Endodermal cell (in vitro differentiated cells): ENCODE measurements around the gene A4GNT. TPM values are rescaled to one million over a fixed set of nuclear protein-coding genes. Genes with fewer than 3 reads are reported as not detected.
A peak's percentile ranks its signal among the peaks of the same experiment; 100 is the strongest.

Experiments used
- DNase-seq: peaks from one replicate; pipeline ENCODE4 v3.0.0-alpha.2; 2017
- H3K27ac ChIP-seq: 2 replicates; pipeline ENCODE4 v1.5.1; 2013; ENCODE audit warnings: mild to moderate bottlenecking, low read depth, low read length, moderate library complexity
- H3K27me3 ChIP-seq: 2 replicates; pipeline ENCODE4 v1.6.1; 2013; ENCODE audit warnings: mild to moderate bottlenecking, low read length, moderate library complexity; ENCODE audit not compliant: insufficient read depth, control insufficient read depth, poor library complexity, severe bottlenecking
- H3K36me3 ChIP-seq: 2 replicates; pipeline ENCODE4 v1.7.0; 2013; ENCODE audit warnings: mild to moderate bottlenecking, low read length, moderate library complexity; ENCODE audit not compliant: control insufficient read depth, insufficient read depth
- H3K4me1 ChIP-seq: one replicate; pipeline ENCODE4 v1.7.0; 2013; ENCODE audit warnings: low read length; ENCODE audit not compliant: control insufficient read depth, insufficient read depth
- H3K4me3 ChIP-seq: 2 replicates; pipeline ENCODE4 v1.5.1; 2013; ENCODE audit warnings: mild to moderate bottlenecking, low read length, moderate library complexity
- H3K9ac ChIP-seq: 2 replicates; pipeline ENCODE4 v1.6.1; 2013; ENCODE audit warnings: mild to moderate bottlenecking, low read length, moderate library complexity; ENCODE audit not compliant: poor library complexity, severe bottlenecking; ENCODE audit errors: extremely low read depth
- H3K9me3 ChIP-seq: 2 replicates; pipeline ENCODE4 v1.6.1; 2013; ENCODE audit warnings: mild to moderate bottlenecking, low read length, moderate library complexity; ENCODE audit not compliant: control insufficient read depth
- H3K27ac Mint-ChIP-seq: 2 replicates; pipeline ENCODE4 v1.8.0; 2020; ENCODE audit warnings: mixed read lengths
- H3K27me3 Mint-ChIP-seq: 2 replicates; pipeline ENCODE4 v1.8.0; 2021; ENCODE audit warnings: mild to moderate bottlenecking, mixed read lengths; ENCODE audit not compliant: insufficient read depth
- H3K36me3 Mint-ChIP-seq: 2 replicates; pipeline ENCODE4 v1.8.0; 2020; ENCODE audit warnings: low read depth, mixed read lengths
- H3K4me1 Mint-ChIP-seq: 2 replicates; pipeline ENCODE4 v1.8.0; 2020; ENCODE audit warnings: mixed read lengths
- H3K4me3 Mint-ChIP-seq: 2 replicates; pipeline ENCODE4 v1.8.0; 2020; ENCODE audit warnings: mild to moderate bottlenecking, moderate library complexity, mixed read lengths
- H3K9me3 Mint-ChIP-seq: 2 replicates; pipeline ENCODE4 v1.8.0; 2020; ENCODE audit warnings: mild to moderate bottlenecking, mixed read lengths
- WGBS, 2 experiments: methylation state at CpG; one replicate each; pipeline versions ENCODE4 v1.1.5 to v1.1.7; 2013; ENCODE audit warnings: missing lambda C conversion rate in 2 of 2, mixed read lengths in 1 of 2; ENCODE audit not compliant: insufficient coverage in 1 of 2, insufficient read length in 1 of 2; 5-methylcytosine and 5-hydroxymethylcytosine counted together
- total RNA-seq, 2 donors: library from RNA; stranded (reverse); fragmentation: NEBNext Ultra II Directional in 1 of 2; extraction: Animal tissue kit (Norgen Biotek cat#: 25700) in 1 of 2; gene quantifications; 2 replicates in 1 of 2; 3 replicates in 1 of 2; pipeline ENCODE4 v1.2.1, GENCODE V29; 2021
- TF ChIP-seq, protein P1 (sequence below): fragments of 200-600 bp; sonication (generic); conservative IDR thresholded peaks from 2 replicates; pipeline ENCODE4 v1.5.0; 2021; ENCODE audit warnings: antibody characterized with exemption, mild to moderate bottlenecking

A4GNT gene
- total RNA-seq, 2 donors from 2014 or later, result not detected

DNA sequence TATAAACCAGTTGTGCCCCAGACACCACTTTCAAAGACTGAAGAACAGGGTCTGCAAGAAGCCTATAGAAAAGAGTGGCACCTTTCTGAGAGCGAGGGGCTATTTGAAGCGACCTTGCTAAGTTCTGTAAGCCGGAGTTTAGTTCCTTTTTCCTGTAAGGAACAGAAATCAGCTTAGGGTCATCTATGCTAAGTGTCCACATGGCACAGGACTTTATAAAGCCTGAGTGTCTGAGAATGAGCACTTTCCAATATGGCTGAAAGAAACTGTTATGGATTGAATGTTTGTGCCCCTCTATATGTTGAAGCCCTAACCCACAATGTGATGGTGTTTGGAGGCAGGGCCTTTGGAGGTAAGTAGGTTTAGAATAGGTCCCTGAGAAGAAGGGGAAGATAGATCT lies 4.0 kb upstream of the A4GNT start:
- Histone ChIP-seq H3K9me3 (no peaks in the 10 kb centered on the region), H3K4me1 (peaks cover 5% of the 10 kb centered on the region), H3K9ac (no peak overlapping the region), H3K4me3 (peak overlapping the region; percentile 21), H3K27me3 (no peaks in the 10 kb centered on the region), H3K36me3 (no peaks in the 10 kb centered on the region), H3K27ac (no peak overlapping the region)
- TF ChIP-seq, protein P1, sequence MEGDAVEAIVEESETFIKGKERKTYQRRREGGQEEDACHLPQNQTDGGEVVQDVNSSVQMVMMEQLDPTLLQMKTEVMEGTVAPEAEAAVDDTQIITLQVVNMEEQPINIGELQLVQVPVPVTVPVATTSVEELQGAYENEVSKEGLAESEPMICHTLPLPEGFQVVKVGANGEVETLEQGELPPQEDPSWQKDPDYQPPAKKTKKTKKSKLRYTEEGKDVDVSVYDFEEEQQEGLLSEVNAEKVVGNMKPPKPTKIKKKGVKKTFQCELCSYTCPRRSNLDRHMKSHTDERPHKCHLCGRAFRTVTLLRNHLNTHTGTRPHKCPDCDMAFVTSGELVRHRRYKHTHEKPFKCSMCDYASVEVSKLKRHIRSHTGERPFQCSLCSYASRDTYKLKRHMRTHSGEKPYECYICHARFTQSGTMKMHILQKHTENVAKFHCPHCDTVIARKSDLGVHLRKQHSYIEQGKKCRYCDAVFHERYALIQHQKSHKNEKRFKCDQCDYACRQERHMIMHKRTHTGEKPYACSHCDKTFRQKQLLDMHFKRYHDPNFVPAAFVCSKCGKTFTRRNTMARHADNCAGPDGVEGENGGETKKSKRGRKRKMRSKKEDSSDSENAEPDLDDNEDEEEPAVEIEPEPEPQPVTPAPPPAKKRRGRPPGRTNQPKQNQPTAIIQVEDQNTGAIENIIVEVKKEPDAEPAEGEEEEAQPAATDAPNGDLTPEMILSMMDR, result no peak
- no peaks in the 10 kb centered on the region for H3K9me3 Mint-ChIP-seq
- H3K4me3 Mint-ChIP-seq, result peak overlapping the region; percentile 12
- peaks cover 2% of the 10 kb centered on the region for H3K27me3 Mint-ChIP-seq
- no peak for DNase-seq
- H3K4me1 Mint-ChIP-seq, result peaks cover 37% of the 10 kb centered on the region
- no peak overlapping the region for H3K27ac Mint-ChIP-seq
- H3K36me3 Mint-ChIP-seq, result no peaks in the 10 kb centered on the region
- WGBS, 2 experiments, result 92 to 100% methylated on average over 3 of the region's 3 CpGs

DNA sequence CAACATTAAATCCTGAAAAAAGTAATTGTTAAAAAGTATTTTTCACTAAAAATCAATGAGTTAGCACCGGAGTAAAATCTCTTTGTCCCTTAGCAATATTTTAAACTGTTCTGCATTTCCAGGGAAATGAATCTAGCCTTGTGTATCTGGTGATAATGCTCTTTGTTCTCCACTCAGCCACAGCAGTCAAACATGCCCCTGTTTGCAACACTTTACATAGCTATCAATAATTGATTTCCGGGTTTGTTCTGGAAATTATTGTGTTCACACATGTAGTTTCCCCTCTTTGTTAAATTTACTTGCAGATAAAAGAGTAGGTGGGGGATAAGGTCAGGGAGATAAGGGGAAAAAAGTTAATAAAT lies 3.6 kb upstream of the A4GNT start:
- Histone ChIP-seq H3K4me1 (peaks cover 5% of the 10 kb centered on the region), H3K27me3 (no peaks in the 10 kb centered on the region), H3K9ac (no peak overlapping the region), H3K27ac (no peak overlapping the region), H3K4me3 (peak overlapping the region; percentile 21), H3K9me3 (no peaks in the 10 kb centered on the region), H3K36me3 (no peaks in the 10 kb centered on the region)
- TF ChIP-seq, protein P1, result no peak
- no peaks in the 10 kb centered on the region for H3K9me3 Mint-ChIP-seq
- WGBS, 2 experiments, result 78 to 83% methylated on average over 1 to 2 of the region's 2 CpGs
- peak overlapping the region; percentile 12 for H3K4me3 Mint-ChIP-seq
- no peaks in the 10 kb centered on the region for H3K36me3 Mint-ChIP-seq
- peak overlapping the region; percentile 3 for H3K27ac Mint-ChIP-seq
- H3K4me1 Mint-ChIP-seq, result peaks cover 37% of the 10 kb centered on the region
- peaks cover 2% of the 10 kb centered on the region for H3K27me3 Mint-ChIP-seq
- no peak for DNase-seq

DNA sequence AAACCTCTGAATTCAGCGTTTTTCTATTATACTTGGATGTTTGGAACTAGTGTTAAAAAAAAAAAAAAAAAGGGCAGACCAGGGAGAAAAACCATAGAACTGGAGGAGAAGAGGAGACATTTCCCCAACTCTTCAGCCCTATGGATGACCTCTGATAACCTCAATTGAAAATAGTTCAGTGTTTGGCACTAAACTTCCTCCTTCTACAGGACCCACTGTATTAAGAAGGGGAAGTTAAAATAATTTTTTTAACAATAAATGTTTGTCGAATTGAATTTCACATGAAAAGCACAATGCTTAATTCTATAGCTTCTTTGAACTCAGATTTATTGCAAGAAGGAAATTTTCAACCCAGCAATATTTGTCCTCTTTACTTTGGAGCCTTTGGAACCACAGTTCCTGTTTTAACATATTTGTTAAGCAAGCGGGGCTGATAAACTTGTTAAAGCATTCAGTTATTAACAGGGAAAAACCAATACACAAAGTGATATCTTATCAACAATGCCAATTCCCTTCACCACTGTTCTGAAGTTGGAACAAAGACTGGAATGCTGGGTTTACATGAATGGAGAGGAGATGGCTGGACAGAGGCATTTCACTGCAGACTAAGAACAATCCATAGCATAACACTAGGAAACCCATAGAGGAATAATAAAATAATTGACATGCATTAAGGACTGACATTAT lies 3.1 kb upstream of the A4GNT start:
- H3K9me3 Mint-ChIP-seq, result no peaks in the 10 kb centered on the region
- no peaks in the 10 kb centered on the region for H3K36me3 Mint-ChIP-seq
- Histone ChIP-seq H3K9me3 (no peaks in the 10 kb centered on the region), H3K36me3 (no peaks in the 10 kb centered on the region), H3K27me3 (no peaks in the 10 kb centered on the region), H3K27ac (no peak overlapping the region), H3K9ac (no peak overlapping the region), H3K4me1 (peaks cover 5% of the 10 kb centered on the region), H3K4me3 (peak overlapping the region; percentile 21)
- H3K27me3 Mint-ChIP-seq, result peaks cover 2% of the 10 kb centered on the region
- TF ChIP-seq, protein P1, result no peak
- peaks cover 37% of the 10 kb centered on the region for H3K4me1 Mint-ChIP-seq
- 93% methylated on average over 3 of the region's 3 CpGs; no CpG with 5 or more reads in 1 of the 2 experiments for WGBS, 2 experiments
- H3K4me3 Mint-ChIP-seq, result peak overlapping the region; percentile 12
- peak overlapping the region; percentile 3 for H3K27ac Mint-ChIP-seq
- no peak for DNase-seq
